Fibroblast of skin of left quadriceps (primary cell): ENCODE data around the gene SCRT2.
"Not testable (repeated sequence)": the region's sequence is repeated elsewhere in the genome, so short reads cannot be mapped to it uniquely, and the experiment has no call there.

Source experiments
- DNase-seq, 2 experiments: peaks; one replicate each; pipeline ENCODE4 v3.0.0-alpha.2; 2013; ENCODE audit warnings: low read depth in 2 of 2

Gene SCRT2

GRCh38 chr20:701401-702129 is 26.0 kb upstream of the SCRT2 start:
- no peak for DNase-seq

DNA sequence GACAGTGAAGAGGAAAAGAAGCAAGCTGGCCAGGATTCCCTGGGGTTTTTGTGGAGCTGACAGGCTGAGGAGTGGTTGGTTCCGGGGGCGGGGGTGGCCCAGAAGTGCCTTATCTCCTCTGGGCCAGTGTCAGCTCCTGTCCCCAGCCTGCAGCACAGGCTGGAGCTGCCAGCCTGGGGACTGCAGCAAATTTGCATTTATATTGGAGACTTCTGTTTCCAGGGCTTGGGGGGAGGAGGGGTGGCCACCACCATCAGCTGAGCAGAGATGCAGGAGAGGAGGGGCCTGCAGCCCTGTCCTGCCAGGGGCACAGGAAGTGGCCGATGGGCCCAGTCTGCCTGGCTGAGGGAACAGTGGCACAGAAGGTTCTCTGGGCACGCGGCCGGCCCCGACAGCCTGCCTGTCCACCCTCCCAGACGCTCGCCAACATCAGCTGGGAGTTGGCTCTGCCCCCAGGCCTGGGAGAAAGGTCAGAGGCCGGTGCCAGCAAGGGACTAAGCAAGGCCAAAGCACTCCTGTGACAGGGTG is 24.3 kb upstream of the SCRT2 start:
- DNase-seq, result no peak

DNA sequence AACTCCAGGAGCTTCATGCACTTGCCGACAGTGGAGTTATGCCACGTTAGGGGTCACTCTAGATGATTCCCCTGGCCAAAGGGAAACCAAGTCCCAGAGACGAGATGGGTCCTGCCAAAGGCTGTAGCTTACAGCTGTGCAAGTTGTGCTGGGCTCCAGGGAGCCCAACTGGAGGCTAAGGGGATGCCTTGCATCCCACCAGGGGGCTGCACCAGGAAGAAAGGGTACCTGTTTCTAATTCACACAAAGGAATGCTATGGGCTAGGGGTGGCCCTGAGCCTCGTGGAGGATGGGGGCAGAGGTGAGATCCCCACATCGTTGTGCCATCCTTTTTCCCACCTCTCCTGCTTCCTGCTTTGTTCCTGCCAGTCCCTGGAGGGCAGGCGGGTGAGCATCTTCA is 23.7 kb upstream of the SCRT2 start:
- DNase-seq, result no peak

GRCh38 chr20:698276-698675 is 22.7 kb upstream of the SCRT2 start:
- no peak for DNase-seq

- DNase-seq, result no peak
Observed at GRCh38 chr20:697826-698225, 22.2 kb upstream of the SCRT2 start.

DNA sequence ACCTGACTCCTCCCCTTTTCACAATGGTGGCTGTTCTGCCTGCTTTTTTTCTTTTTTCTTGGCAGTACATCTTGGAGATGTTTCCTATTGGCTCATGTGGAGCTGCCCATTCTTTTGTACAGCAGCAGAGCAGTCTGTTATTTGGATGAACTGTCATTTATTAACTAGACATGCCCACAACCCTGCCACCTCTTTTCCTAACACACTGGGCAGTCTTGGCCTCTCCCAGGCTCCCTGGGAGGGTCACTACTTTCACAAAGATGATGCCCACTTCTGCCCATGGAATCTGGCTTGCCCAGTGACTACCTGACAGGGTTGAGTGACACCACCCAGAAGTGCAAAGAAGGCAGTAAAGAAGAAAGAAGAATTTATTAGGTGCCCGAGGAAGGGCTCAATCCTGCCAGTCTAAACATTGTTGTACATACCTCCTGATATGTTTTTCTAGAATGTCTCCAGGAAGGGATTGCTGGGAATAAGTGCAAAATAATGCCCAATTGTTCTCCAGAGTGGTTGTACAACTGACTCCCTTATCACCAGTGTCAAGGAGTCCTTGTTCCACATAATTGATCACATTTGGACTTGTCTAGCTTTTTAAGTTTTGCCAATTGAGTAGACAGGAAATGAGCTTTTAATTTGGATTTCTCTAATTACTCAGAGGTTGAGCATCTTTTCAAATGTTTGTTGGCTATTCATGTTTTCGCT is 19.7 kb upstream of the SCRT2 start:
- no peak for DNase-seq

GRCh38 chr20:694496-694895 is 18.9 kb upstream of the SCRT2 start:
- no peak for DNase-seq

DNA sequence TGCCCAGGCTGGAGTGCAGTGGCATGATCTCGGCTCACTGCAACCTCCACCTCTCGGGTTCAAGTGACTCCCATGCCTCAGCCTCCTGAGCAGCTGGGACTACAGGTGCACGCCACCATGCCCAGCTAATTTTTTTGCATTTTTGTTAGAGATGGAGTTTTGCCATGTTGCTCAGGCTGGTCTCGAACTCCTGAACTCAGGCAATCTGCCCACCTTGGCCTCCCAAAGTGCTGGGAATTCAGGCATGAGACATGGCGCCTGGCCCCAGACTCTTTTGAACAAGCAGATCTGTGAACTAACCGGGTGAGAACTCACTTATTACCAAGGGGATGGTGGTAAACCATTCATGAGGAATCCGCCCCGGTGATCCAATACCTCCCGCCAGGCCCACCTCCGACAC is 18.2 kb upstream of the SCRT2 start:
- not testable (repeated sequence) for DNase-seq

DNA sequence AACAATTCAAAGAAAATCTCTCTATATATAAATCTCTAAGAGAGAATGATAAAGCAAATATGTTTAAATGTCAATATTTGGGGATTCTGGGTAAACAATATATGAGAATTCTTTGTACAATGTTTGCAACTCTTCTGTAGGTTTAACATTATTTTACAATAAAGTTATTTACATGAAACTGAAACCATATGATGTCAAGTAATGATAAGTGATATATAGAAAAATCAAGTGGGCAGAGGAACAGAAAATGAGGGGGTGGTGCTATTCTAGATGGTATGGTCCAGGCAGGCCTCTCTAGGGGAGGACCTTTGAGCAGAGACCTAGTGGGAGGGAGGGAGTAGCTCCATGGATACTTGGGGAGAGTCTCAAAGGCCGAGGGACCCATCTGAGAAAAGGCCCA is 16.4 kb upstream of the SCRT2 start:
- DNase-seq, result no peak

GRCh38 chr20:689947-690346 is 14.3 kb upstream of the SCRT2 start:
- DNase-seq, result no peak

GRCh38 chr20:689348-689747 is 13.7 kb upstream of the SCRT2 start:
- DNase-seq, result no peak

DNA sequence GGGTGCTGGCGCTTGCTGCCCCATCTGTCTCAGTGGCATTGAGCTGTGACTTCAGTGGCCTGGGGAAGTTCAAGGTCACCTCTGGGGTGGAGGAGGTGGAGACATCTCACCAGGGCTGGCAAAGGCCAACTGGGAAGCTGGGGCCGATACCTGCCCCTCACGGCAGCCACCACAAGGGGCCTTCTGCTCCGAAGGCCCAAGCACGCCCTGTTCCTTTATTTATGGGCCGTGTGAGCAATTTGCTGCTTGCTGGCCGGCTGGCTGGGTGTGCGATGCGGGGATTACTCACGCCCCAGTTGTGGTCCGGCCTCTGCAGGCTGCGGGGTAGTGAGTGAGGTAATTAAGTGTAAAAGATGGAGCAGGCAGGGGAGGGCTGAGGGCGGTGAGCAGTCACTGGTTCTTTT is 13.2 kb upstream of the SCRT2 start:
- DNase-seq, result no peak

- DNase-seq, result no peak
Observed at GRCh38 chr20:687468-688203, 12.0 kb upstream of the SCRT2 start.

GRCh38 chr20:684676-685319 is 9.2 kb upstream of the SCRT2 start:
- DNase-seq, result no peak

DNA sequence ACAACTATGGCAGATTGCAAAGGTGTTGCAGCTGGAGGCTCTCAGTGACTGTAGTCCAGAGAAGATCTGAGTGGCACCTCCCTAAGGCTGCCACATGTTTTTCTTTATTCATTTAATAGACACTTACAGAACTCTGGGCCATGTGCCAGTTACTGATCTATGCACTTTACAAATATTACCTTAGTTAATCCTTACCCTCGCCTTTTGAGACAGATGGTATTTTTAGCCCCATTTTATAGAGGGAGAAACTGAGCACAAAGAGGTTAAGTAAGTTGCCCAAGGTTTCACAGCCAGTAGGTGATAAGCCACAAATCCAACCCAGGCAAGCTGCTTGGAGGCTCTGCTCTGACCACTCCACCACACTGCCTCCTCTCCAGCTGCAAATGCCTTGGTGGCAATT is 6.5 kb upstream of the SCRT2 start:
- no peak for DNase-seq

- no peak for DNase-seq
Observed at GRCh38 chr20:680638-681187, 5.1 kb upstream of the SCRT2 start.

DNA sequence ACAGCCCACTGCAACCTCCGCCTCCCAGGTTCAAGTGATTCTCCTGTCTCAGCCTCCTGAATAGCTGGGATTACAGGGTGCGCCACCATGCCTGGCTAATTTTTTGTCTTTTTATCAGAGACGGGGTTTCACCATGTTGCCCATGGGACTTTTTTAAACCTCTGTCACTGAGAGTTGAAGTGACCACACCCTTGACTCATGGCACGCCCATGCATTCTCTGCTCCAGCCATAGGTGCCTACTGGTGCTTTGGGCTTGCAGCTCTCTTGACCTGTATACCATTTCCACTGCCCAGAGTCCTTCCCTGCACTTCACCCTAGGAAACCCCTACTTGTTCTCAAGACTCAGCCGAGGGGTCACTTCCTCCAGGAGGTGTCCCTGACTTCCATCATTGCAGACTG is 2.4 kb upstream of the SCRT2 start:
- DNase-seq, result no peak

DNA sequence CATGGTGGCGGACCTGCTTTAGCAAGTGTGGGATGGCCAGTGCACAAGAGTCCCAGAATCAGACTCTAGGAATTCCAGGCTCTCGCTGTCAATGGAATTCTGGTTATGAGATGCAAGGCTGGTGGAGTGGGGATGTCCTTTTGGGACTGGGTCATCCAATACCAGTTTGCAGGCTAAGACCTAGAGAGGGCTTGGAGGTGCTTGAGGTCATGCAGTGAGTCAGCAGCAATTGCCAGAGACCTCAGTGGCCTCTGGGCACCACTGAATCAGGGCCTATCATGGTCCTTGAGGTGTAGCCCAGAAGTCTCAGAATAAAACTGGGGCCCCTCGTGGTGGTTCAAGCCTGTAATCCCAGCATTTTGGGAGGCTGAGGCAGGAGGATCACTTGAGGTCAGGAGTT is 1.4 kb upstream of the SCRT2 start:
- DNase-seq, result no peak

- DNase-seq, result no peak
Observed at GRCh38 chr20:676315-676937, 824 bp upstream of the SCRT2 start.

DNA sequence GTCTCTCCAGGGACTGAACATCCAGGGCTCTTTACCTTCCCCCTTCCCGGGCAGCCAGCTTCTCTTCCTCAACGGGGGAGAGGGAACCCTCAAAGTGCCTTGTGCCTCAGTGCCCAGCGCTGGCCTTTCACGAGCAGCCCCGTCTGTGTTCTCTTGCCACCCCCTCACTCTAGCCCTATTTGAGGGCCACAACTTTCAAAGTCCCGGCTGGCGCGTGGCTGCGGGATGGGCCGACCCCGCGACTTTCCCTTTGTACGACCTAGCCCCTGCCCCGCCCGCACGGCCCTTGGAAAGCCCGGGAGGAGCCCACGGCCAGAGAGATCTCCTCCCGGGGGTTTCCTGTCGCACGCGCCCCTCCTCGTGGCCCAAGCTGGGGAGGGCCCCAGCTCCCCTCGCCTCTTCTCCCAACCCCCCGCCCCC is 559 bp downstream of the SCRT2 start:
- no peak for DNase-seq

DNA sequence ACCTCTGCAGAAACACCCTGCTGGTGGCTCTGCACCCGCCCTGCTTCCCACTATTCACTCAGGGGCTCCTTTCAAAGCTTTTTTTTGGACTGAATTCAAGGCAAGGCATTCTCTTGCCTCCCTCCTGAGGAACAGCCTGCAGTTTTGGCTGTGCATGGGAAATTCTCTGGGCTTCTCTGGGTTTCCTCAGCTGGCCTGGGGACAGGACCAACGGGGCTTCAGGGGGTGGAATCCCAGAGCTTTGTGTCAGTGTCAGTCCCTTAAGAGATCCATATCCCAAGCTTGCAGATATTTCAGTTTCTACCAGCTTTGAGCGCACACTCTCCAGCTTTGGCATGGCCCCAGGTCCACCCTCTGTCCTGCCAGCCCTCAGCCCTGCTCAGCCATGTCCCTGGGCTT is 2.0 kb downstream of the SCRT2 start:
- DNase-seq, result no peak
